HG03565 (cell line): Measurements from ENCODE around the gene KLK1.
"Not testable (repeated sequence)": the region's sequence is repeated elsewhere in the genome, so short reads cannot be mapped to it uniquely, and the experiment has no call there.

Experiments used
- ATAC-seq: cut with Tn5 transposase; IDR thresholded peaks from one replicate; pipeline ENCODE4 v1.9.1; 2021; ENCODE audit warnings: mild to moderate bottlenecking, moderate library complexity; ENCODE audit not compliant: unreplicated experiment

KLK1 gene

GRCh38 chr19:50770164-50770563, 53.4 kb downstream of the KLK1 start, which contains the start of gene GPR32:
GPR32 (plus strand) TSS chr19:50770464; CDS start chr19:50770601, 137 bp downstream.
- ATAC-seq: not testable (repeated sequence)
